ENCODE results near the gene PCSK5. TPM values are rescaled to one million over a fixed set of nuclear protein-coding genes. Genes with fewer than 3 reads are reported as not detected.

Gene PCSK5
- polyA plus RNA-seq, 1 experiment, result 1.6 TPM

GRCh38 chr9:75851917-75852316 is 38.6 kb upstream of the PCSK5 start:
- no peak for TF ChIP-seq CTCF (IDR thresholded peaks at IDR 0.05; ENCODE audit: low read depth, low read length)
- ChIA-PET CTCF (no interaction called here), POLR2A (no interaction called here)
- no peak overlapping the region for H3K4me3 ChIP-seq (ENCODE audit: low read depth, low read length)
- no peak overlapping the region for H3K27ac ChIP-seq (ENCODE audit: low read depth, low read length)
- no peaks in the 10 kb centered on the region for H3K27me3 ChIP-seq (ENCODE audit: control insufficient read depth, insufficient read depth, low read length)
- no peak for DNase-seq (ENCODE audit: low read depth, low spot score)
- no peaks in the 10 kb centered on the region for H3K9me3 ChIP-seq (ENCODE audit: control insufficient read depth, insufficient read depth, low read length)

GRCh38 chr9:75852746-75853145 is 37.7 kb upstream of the PCSK5 start:
- no peaks in the 10 kb centered on the region for H3K9me3 ChIP-seq (ENCODE audit: control insufficient read depth, insufficient read depth, low read length)
- no peaks in the 10 kb centered on the region for H3K27me3 ChIP-seq (ENCODE audit: control insufficient read depth, insufficient read depth, low read length)
- no peak for DNase-seq (ENCODE audit: low read depth, low spot score)
- H3K27ac ChIP-seq (ENCODE audit: low read depth, low read length), result no peak overlapping the region
- no peak overlapping the region for H3K4me3 ChIP-seq (ENCODE audit: low read depth, low read length)
- TF ChIP-seq CTCF (IDR thresholded peaks at IDR 0.05; ENCODE audit: low read depth, low read length), result no peak
- ChIA-PET POLR2A (no interaction called here), CTCF (no interaction called here)

GRCh38 chr9:75855509-75855908 is 35.0 kb upstream of the PCSK5 start:
- DNase-seq (ENCODE audit: low read depth, low spot score), result no peak

GRCh38 chr9:75858497-75859092 is 31.9 kb upstream of the PCSK5 start:
- no peak overlapping the region for H3K4me3 ChIP-seq (ENCODE audit: low read depth, low read length)
- DNase-seq (ENCODE audit: low read depth, low spot score), result no peak
- CTCF ChIA-PET, result no interaction called here
- no peak overlapping the region for H3K27ac ChIP-seq (ENCODE audit: low read depth, low read length)
- TF ChIP-seq CTCF (IDR thresholded peaks at IDR 0.05; ENCODE audit: low read depth, low read length), result no peak
- H3K9me3 ChIP-seq (ENCODE audit: control insufficient read depth, insufficient read depth, low read length), result no peaks in the 10 kb centered on the region
- POLR2A ChIA-PET, result no interaction called here
- no peaks in the 10 kb centered on the region for H3K27me3 ChIP-seq (ENCODE audit: control insufficient read depth, insufficient read depth, low read length)

More at GRCh38 chr9:75855509-75855908, 35.0 kb upstream of the PCSK5 start:
- Histone ChIP-seq H3K4me3 (ENCODE audit: low read depth, low read length) (no peak overlapping the region), H3K9me3 (ENCODE audit: control insufficient read depth, insufficient read depth, low read length) (no peaks in the 10 kb centered on the region), H3K27me3 (ENCODE audit: control insufficient read depth, insufficient read depth, low read length) (no peaks in the 10 kb centered on the region), H3K27ac (ENCODE audit: low read depth, low read length) (no peak overlapping the region)
- TF ChIP-seq CTCF (IDR thresholded peaks at IDR 0.05; ENCODE audit: low read depth, low read length), result peak; percentile 26; the same call in 1 of the 2 replicates
- POLR2A ChIA-PET, result no interaction called here
- CTCF ChIA-PET, result interaction anchor here (0.6 to 1.5 kb wide), 3 partner anchors 11 to 447 kb away, joined by 3 read pairs; no protein-coding TSS in a partner anchor

- no peaks in the 10 kb centered on the region for H3K9me3 ChIP-seq (ENCODE audit: control insufficient read depth, insufficient read depth, low read length)
- no peak overlapping the region for H3K27ac ChIP-seq (ENCODE audit: low read depth, low read length)
- TF ChIP-seq CTCF (IDR thresholded peaks at IDR 0.05; ENCODE audit: low read depth, low read length), result no peak
- no peak for DNase-seq (ENCODE audit: low read depth, low spot score)
- ChIA-PET CTCF (interaction anchor here (0.8 to 1.7 kb wide), 5 partner anchors 407 to 598 kb away, joined by 3 to 8 read pairs (median 3); no protein-coding TSS in a partner anchor), POLR2A (no interaction called here)
- H3K27me3 ChIP-seq (ENCODE audit: control insufficient read depth, insufficient read depth, low read length), result no peaks in the 10 kb centered on the region
- no peak overlapping the region for H3K4me3 ChIP-seq (ENCODE audit: low read depth, low read length)
Observed at GRCh38 chr9:75864266-75864665, 26.2 kb upstream of the PCSK5 start.
